MV-4-11 (cell line): ENCODE data around the gene PSMA7.
"Not testable (repeated sequence)": the region's sequence is repeated elsewhere in the genome, so short reads cannot be mapped to it uniquely, and the experiment has no call there.

Experiments
- DNase-seq: peaks from one replicate; lab custom pipeline; 2025; lab: John Stamatoyannopoulos, UW

The PSMA7 gene

DNA sequence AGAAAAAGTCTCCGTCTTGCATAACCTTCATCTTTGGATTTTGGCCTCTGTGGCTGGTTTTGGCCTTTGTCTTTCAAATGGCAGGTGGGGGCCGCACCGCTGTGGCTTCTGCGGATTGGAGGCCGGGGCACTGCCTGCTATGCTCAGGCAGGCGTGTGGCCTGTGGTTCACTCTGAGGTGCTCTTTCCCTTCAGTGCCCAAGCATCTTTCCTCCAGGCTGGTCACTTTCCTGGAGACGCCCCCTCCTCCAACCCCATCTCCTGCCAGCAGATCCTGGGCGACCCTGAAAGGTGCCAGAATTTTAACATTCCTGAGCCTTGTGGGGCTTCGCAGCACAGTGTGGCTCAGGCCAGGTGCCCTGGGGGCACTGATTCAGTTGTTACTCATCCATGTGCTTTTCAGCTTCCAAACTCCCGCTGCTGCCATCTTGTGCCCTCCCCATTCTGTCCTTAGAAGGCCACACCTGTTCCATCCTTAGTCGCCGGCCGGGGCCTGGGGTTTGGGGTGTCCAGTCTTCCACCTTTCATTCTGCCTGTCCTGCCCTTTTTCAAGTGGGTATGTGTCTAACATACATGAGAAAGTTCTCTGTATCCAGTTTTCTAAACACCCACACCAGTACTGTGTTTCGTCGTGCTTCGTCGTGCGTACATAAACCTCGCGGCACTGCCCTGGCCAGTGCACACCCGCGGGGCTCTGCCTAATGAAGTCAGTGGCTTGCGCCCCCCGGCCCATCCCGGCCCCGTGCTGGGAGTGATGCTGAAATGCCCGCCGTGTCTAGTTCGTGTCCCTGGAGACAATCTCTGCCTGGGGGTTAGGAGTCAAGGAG lies 12.4 kb upstream of the PSMA7 start:
- no peak for DNase-seq

DNA sequence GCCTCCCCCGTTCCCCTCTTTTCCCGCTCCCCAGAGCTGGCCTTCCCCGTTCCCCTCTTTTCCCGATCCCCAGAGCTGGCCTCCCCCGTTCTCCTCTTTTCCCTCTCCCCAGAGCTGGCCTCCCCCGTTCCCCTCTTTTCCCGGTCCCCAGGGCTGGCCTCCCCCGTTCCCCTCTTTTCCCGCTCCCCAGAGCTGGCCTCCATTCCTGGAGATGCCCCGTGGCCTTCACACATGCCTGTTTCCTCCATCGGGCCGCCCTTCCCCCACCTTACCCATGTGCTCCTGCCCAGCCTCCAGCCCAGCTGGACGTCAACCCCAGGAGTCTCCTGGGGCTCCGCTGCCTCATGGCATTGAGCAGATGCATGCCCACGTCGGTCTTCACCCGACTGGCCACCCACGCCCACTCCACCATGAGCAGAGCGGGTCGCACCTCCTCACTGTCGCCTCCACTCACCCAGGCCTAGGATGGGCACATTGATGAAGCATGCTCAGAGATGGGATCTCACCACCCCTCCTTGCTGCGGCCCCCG lies 8.7 kb upstream of the PSMA7 start:
- no peak for DNase-seq

DNA sequence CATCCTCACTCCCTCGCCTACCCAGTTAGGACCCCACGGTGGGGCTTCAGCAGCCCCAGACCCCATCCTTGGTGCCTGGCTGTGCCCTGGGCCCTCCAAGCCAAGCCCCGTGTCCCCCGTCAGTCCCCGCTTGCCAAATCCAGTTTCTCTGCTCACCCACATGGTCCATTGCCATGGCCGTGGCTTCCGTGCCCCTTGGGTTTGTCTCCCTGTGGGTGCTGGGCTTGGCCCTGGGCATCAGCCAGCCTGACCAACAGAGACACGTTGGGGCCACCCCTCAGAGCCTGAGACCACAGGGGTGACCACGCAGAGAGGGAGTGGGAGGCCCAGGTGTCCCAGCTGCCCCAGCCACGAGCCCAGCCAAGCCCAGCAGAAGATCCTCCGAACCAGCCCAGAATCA lies 8.0 kb upstream of the PSMA7 start:
- no peak for DNase-seq

DNA sequence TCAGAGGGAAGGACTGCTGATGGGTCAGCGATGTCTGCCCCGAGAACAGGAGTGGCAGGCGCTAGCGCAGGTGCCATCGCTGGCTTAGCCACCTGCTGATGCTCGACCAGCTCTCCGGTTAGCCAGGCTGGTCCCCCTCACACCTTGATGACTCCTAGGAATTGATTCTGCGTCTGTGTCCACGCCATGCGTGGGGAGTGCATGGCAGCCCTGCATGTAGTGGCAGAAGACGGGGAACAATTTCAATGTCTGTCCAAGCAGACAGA lies 7.0 kb upstream of the PSMA7 start:
- DNase-seq, result no peak

DNA sequence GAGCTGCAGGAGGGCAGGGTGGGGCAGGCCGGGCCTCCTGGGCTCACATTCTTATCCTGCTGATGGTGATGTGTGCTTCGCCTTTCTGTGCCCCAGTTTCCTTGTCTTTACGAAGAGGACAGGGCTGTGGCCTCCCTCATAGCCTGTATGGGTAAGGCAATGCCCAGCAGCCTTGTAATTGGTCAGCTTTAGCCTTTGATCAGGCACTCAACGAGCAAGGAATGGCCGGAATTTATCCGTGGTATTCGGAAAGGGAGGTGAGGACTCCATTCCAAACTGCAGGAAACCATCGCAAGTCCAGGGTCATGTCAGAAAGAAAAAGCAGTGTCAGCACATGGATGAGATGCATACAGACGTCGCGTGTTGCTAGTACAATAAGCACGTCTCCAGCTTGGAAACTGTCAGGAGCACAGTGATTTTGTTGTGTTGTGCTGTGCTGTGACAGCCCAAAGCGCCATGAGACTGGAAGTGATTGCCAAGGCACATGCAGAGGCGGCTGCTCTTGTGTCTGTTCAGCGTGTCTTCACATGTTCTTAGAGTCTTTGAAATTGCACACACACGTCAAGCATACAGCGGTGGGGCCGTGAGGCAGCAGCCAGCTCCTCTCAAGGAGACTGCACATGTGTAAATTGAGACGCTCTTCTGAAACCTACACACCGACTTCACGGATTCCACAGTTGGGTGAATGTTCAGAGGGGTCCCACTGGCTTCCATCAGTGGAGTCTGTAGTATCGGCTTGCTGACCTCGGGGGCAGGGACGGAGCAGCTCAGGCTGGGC lies 6.5 kb upstream of the PSMA7 start:
- no peak for DNase-seq

DNA sequence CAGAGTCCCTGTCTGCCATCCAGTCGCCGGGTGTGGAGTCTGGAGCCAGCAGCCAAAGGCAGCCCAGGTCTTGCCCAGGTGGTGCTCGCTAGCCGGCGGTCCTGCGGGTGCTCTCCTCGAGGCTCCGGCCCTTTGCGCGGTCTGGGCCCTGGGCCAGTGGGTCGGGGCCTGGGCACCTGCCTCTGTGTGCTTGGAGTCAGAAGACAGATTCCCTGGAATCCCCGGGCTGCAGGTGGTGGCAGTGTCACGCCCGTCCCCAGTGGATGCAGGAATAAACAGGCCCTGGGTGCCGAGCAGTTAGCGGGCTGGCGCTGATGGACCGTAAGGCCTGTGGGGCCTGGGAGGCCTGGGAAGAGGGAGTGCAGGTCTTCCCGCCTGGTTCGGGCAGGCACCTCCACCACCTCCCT lies 5.7 kb upstream of the PSMA7 start:
- no peak for DNase-seq

DNA sequence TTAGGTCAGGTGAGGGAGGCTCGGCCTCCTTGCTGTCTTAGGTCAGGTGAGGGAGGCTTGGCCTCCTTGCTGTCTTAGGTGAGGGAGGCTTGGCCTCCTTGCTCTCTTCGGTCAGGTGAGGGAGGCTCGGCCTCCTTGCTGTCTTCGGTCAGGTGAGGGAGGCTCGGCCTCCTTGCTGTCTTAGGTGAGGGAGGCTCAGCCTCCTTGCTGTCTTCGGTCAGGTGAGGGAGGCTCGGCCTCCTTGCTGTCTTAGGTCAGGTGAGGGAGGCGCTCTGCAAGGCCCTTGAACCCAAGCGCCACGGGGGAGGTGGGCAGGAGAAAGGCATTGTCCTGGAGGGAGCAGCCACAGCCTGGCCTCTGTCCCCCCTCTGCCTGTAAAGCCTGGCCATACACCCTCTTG lies 5.2 kb upstream of the PSMA7 start:
- DNase-seq, result not testable (repeated sequence)

DNA sequence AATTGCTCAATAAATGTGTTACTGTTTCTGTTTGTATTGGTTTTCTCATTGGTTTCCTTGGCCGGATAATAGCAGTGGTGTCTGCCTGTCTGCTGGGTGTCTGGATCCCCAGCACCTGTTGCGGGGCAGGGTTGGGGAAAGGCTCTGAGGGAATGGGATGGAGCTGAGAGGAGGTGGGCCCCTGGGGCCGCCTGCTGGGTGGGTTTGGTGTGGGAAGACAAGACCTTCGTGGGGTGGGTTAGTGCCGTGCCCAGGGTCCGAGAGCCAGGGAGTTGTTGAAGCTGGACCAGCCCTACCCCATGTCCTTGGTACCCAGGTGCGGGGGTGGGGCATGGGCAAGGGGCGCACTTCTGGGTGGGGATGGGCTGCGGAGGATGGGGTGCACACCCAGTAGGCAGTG lies 4.3 kb upstream of the PSMA7 start:
- DNase-seq, result no peak

DNA sequence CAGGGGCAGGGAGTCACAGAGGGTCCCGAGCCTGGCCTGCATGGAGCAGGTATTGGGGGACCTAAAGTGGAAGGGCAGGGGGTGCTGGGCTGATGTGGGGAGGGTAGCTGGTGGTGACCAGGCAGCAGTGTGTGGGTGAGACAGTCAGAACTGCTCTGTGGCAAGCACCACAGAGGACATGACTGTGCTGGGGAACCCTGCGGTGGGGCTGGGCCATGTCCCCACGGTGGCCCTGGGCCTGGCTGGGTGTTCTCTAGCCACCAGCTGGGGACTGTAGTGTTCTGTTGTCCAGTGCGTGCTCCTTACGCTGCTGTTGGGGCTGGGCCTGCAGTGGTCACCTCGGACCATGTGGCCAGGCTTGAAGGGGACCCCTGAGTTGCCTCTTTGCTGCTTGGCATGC lies 3.9 kb upstream of the PSMA7 start:
- no peak for DNase-seq

DNA sequence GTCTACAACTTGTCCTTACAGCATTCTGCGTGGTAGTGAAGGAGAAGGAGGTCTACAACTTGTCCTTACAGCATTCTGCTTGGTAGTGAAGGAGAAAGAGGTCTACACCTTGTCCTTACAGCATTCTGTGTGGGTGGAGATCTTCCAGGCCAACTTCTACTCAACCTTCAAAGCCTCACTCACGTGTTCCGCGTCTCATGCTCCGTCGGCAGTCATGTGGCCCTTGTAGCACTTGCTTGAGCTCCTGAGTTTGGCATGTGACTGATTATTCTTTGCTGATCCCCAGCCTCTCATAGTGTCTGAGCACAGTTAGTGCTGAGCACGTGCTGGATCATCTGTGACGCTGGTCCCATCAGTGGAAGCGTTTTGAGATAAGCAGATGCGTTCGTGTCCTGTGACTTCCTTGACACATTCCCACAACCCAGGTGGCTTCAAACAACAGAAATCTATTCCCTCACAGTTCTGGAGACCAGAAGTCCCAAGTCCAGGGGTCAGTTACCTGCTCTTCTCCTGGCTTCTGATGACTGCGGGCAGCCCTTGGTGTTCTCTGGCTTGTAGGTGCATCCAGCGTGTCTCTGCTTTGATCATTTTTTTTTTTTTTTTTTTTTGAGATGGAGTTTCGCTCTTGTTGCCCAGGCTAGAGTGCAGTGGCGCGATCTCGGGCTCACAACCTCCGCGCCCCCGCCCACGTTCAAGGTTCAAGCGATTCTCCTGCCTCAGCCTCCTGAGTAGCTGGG lies 3.0 kb upstream of the PSMA7 start:
- DNase-seq, result no peak

DNA sequence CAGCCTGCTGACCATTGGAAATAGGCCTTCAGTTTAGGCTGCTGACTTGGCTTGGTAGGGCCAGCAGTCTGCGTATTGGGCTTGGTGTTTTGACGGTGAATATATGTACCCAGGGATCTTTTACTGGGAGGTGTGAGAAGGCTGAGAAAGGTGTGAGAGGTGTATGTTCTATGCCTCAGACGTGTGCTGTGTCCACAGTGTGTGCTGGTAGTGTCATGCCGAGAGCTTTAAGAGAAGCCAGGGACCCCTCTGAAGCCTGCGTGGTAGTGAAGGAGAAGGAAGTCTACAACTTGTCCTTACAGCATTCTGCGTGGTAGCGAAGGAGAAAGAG lies 2.5 kb upstream of the PSMA7 start:
- no peak for DNase-seq

DNA sequence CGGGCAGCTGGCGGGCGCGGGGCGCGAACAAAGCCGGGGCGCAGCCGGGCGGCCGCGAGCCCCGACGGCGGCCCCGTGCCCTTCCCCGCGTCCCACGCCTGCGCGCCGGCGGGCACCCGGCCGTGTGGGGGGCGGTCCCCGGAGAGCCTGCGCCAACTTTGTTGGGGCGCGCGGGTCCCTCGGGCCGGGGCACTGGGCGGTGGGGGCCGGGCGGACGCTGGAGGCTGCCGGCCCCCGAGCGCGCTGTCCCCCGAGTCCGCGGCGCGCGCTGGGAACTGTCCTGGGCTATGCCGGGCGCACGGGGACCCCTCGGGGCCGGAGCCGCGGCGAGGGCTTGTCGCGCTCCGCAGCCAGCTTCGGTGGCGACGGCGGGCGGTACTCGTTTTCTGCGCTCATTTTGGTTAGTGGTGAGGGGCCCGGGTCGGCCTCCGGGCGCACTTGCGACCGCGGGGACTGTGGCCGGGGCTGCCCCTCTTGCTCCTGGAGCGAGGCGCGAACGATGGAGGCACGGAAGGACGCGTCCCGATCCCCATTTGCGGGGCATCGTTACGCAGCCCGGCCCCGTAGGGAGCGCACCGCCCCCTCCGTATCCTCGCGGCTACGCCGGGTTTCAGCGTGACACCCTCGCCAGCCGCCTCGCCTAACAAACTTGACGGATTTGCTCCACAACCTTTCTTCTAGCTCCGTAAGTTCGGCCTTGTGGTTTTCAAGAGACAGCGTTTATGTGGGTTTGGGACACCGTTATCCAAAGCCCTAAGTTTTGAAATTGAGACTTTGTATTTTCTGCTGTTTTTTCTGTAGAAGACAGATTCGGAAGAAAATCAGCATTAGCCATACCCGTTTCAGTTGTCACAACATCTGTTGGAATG lies 997 bp upstream of the PSMA7 start:
- peak; percentile 52 for DNase-seq

DNA sequence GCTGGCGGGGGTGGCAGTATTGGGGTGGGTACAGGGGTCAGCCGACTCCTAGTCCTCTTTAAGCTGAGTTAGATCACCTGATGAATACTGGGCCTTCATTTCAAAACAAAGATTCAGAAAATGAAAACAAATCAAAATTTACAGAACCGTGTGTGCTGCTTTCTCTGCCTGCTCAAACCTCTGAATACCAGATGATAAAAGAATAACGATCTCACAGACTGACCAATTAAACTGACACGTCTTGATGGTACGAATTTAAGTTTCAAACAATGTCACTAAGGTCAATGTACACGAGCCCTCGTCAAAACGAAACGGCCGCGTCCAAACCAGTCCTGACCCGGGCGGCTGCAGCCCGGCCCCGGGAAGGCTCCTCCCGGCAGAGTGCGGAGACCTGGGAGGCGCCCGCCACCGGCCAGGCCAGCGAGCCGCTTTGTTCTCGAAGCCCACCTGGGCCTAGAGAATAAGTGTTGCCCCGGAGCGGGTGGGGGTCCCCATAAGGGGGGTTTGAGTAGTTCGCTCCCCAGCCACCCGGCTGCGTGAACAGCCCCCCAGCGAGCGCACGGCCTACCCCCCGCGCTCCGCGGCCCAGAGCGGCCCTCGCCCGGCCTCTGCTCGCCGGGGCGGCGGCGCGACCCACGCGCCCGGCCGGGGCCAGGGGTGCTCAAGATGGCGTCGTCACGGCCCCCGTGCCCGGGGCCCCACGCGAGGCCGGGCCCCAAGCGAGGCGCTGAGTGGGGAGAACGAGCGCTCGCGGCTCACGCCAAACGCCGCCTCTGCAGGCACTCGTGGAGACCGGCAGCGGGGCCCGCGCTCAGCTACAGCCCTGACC lies 728 bp downstream of the PSMA7 start:
- no peak for DNase-seq

DNA sequence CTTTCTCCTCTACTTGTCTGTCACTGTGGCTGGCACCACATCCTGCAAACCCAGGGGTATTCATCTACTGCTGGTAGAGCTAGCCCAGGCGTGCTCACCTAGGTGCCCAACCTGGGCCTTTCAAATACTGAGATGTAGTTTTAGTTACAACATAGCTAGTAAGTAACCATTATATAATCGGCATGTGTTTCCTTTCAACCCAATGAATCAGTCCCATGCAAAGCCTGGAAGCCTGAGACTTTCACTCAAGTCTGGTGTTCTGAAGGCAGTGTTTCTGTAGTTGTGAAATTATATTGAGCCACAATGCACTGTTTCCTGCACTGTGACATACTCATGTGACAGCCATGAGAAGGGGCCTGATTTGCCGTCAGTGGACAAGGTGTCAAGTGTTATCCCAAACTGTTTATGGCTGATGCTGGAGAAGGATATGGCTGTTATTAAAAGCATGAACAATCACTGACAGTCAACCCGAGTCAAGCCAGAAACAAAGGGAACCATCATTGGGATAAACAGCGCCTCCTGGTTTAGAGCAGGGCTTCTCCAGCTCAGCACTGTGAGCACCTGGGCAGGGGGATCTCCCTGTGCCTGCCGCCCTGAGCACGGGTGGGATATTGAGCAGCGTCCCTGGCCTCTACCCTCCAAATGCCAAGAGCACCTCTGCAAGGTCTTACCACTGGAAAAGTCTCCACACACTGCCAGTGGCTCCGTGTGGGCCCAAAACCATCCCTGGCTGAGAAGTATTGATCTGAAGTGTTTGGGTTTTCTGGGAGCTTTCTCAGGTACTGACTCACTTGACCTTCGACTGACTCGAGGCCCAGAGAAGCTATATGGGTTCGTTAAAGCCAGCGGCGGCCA lies 1.6 kb downstream of the PSMA7 start:
- peak; percentile 55 for DNase-seq

DNA sequence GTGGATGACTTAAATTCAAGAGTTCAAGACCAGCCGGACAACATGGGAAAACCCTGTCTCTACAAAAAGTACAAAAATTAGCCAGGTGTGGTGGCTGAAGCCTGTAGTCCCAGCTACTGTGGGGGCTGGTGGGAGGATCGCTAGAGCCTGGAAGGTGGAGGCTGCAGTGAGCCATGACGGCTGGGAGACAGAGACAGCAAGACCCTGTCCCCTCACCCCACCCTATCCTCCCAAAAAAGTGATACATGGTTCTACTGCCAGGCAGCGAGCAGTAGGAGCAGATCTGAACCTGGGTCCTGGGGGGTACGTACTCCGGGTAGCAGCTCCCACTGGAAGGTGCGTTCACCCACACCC lies 2.2 kb downstream of the PSMA7 start:
- no peak for DNase-seq

DNA sequence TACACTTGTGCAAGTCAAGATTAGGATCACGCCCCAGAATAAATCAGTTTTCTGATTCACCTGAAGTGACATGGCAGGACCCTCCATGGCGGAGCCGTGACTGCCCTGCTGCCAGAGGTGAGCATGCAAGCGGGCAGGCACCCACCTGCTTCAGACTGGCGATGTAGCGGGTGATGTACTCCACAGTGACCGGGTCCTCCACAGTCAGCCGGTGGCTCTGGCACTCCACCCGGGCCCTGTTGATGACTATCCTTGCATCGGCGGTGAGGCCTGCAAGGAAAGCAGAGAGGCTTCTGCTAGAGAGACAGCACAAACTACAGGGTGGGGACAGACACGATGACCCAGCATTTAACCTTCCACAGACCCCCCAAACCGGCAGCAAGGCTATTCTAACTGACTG lies 3.6 kb downstream of the PSMA7 start:
- no peak for DNase-seq

DNA sequence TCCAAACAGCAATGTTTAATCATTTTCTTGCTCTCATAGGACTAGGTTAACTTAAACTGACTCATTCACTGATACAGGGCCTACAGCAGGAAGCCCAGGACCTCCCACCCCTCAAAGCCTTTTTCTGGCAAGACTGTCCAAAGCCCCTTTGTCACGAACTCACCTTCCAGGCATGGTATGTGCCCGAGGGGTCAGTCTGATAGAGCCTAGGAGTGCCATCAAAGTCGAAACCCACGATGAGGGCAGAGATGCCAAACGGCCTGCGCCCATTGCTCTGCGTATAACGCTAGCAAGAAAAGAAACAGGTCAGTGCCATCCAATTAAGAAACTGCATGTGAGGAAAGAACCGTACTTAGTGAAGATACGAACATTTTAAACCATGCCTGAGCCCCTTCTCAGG lies 4.3 kb downstream of the PSMA7 start:
- DNase-seq, result no peak

DNA sequence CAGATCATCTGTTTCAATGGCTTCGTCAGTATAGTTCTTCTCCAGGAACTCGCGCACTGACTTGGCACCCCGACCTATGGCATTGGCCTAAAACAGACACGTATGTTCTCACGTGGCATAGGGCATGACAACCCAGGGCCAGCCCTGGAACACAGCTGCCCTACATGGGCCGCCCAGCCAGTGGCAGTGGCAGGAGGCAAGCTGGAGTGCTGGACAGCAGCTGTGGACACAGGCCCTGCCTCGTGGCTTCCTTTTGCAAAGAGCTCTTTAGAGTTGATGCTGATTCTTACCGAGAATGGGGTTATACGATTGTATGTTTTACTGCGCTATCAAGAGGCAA lies 5.0 kb downstream of the PSMA7 start:
- DNase-seq, result no peak

DNA sequence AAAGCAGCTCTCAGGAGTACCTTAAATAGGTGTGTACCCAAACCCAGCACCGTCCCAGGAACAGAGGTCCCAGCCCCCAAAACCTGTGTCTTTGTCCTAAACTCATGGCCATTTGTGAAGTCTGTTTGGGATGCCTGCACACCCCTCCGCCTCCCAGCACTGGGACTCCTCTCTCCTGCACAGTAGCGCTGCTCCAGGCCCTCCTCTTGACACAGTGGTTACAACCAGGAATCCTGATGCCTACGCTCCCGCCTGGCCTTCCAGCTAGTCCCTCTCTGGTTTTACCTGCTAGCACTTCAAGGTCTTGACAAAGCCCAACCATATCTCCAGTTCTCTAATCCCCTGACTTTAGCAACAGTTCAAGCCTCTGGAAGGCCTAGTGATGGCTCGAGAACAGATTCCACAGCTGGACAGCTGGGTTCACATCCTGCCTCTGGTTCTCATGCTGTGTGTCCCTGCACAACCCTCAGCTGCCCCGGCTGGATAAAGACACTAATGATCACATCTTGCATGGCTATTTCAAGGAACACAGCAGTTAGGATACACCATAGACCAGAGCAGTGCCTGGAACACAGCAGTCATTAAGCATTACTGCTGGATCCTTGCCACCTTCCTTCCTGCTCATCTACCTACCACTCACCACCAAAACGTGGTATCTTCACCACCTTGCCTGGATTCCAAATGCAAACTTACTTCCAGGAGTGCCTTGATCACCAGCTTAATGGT lies 5.6 kb downstream of the PSMA7 start:
- no peak for DNase-seq

DNA sequence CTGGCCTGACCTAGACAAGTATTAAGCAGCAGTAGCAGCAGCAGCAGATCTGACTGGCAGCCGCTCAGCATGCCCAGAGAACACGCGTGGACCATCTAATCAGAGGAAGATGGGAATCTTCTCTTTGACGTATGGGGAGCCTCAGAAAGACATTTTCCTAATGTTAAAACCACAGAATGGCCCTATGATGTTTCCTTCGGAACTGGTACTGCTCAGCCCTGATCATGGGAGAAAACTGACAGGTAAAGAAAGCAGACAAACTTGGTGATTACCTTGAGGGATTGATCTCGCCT lies 6.2 kb downstream of the PSMA7 start:
- DNase-seq, result no peak
